Measurements from ENCODE around the gene MRC1. TPM values are rescaled to one million over a fixed set of nuclear protein-coding genes. Genes with fewer than 3 reads are reported as not detected.

The MRC1 gene
- total RNA-seq, 1 experiment from 2014 or later, result 0.05 TPM

DNA sequence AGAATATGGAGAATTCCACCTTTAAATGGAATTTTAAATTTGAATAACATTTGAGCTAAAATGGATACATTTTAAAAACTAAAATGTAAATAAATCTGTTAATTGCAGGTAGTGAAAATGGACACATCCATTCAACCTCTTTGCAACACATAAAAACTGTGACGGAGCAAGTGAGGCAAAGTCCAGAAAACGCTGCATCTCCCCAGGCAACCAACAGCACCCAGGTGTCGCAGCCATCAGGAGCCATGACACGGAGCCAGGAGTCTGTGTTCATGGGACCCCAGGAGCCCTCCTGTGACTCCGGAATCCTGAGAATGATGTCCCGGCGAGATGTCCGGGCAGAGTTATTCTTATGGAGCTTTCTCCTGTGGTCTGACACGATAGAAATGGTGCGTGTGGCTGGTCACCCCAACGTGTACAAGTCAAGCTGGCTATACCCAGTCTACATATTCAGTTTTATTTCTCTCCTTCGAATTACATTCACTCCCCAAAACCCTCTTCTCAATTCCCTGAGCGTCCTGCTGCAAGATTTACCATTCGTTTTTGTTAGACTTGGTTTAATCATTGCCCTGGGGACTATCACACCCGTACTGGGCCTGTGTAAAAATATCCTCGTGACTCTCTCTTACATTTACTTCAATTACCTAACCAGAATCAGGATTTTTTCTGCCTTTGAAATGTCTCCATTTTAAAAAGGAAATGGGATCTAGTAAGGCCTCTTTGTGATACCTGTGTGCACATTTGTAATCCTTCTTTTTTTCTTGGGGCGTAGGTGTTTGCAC, 13.1 kb upstream of the MRC1 start:
- Mint-ChIP-seq H3K36me3 (ENCODE audit: insufficient read depth, unreplicated experiment) (peaks cover 4% of the 10 kb centered on the region), H3K27ac (ENCODE audit: unreplicated experiment) (no peak overlapping the region), H3K9me3 (ENCODE audit: unreplicated experiment) (no peaks in the 10 kb centered on the region), H3K4me1 (ENCODE audit: low read depth, unreplicated experiment) (peaks cover 27% of the 10 kb centered on the region), H3K27me3 (ENCODE audit: insufficient read depth, unreplicated experiment) (no peaks in the 10 kb centered on the region), H3K4me3 (ENCODE audit: unreplicated experiment) (no peak overlapping the region)
- POLR2A ChIA-PET, result no interaction called here
- peaks cover 34% of the 10 kb centered on the region for H3K4me1 ChIP-seq
- H3K4me3 ChIP-seq (ENCODE audit: low read depth, low read length), result no peak overlapping the region
- DNase-seq, result no peak
- intact Hi-C loops (cut with micrococcal nuclease; ENCODE audit: unreplicated experiment), result no loop called here
- no TSS peak for BruUV-seq (replicated peaks)
- H3K27me3 ChIP-seq (replicated peaks; ENCODE audit: control insufficient read depth, insufficient read depth, low read length), result no peaks in the 10 kb centered on the region
- TF ChIP-seq, protein P1, sequence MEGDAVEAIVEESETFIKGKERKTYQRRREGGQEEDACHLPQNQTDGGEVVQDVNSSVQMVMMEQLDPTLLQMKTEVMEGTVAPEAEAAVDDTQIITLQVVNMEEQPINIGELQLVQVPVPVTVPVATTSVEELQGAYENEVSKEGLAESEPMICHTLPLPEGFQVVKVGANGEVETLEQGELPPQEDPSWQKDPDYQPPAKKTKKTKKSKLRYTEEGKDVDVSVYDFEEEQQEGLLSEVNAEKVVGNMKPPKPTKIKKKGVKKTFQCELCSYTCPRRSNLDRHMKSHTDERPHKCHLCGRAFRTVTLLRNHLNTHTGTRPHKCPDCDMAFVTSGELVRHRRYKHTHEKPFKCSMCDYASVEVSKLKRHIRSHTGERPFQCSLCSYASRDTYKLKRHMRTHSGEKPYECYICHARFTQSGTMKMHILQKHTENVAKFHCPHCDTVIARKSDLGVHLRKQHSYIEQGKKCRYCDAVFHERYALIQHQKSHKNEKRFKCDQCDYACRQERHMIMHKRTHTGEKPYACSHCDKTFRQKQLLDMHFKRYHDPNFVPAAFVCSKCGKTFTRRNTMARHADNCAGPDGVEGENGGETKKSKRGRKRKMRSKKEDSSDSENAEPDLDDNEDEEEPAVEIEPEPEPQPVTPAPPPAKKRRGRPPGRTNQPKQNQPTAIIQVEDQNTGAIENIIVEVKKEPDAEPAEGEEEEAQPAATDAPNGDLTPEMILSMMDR (IDR thresholded peaks at IDR 0.05; ENCODE audit: insufficient read depth in 1 of 2, low read depth in 1 of 2, low read length in 1 of 2, severe bottlenecking in 1 of 2, unreplicated experiment in 1 of 2), result no peak
- CTCF ChIA-PET, result no interaction called here
- no peaks in the 10 kb centered on the region; the same call in none of the 2 replicates for H3K36me3 ChIP-seq (ENCODE audit: control insufficient read depth, insufficient read depth, low read length)
- H3K9me3 ChIP-seq, result peaks cover 4% of the 10 kb centered on the region

DNA sequence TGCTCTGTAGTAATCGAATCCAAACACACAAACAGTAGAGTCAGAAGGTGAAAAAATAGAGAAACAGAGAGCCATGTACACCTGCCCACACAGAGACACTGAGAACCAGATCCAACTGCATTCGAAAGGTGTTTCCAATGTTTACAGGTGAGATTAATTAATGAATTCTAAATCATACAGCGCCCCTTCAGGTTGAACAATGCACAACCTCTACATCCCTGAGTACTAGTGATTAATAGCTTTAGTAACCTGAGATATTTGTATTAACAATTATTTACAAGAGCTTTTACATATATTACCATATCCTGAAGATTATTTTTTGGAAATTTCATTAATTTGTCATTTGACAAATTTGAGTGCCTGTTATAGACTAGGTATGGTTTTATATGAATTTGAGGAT, 7.6 kb upstream of the MRC1 start:
- Histone ChIP-seq H3K4me1 (no peaks in the 10 kb centered on the region), H3K27me3 (replicated peaks; ENCODE audit: control insufficient read depth, insufficient read depth, low read length) (no peaks in the 10 kb centered on the region), H3K4me3 (ENCODE audit: low read depth, low read length) (no peak overlapping the region), H3K9me3 (peaks cover 4% of the 10 kb centered on the region), H3K36me3 (ENCODE audit: control insufficient read depth, insufficient read depth, low read length) (no peaks in the 10 kb centered on the region; the same call in 1 of the 2 replicates)
- TF ChIP-seq, protein P1 (IDR thresholded peaks at IDR 0.05; ENCODE audit: insufficient read depth in 1 of 2, low read depth in 1 of 2, low read length in 1 of 2, severe bottlenecking in 1 of 2, unreplicated experiment in 1 of 2), result no peak
- BruUV-seq (replicated peaks), result no TSS peak
- POLR2A ChIA-PET, result no interaction called here
- no peak overlapping the region for H3K27ac Mint-ChIP-seq (ENCODE audit: unreplicated experiment)
- no peaks in the 10 kb centered on the region for H3K27me3 Mint-ChIP-seq (ENCODE audit: insufficient read depth, unreplicated experiment)
- DNase-seq, result no peak
- no peaks in the 10 kb centered on the region for H3K9me3 Mint-ChIP-seq (ENCODE audit: unreplicated experiment)
- no peaks in the 10 kb centered on the region for H3K4me1 Mint-ChIP-seq (ENCODE audit: low read depth, unreplicated experiment)
- intact Hi-C loops (cut with micrococcal nuclease; ENCODE audit: unreplicated experiment), result no loop called here
- no peak overlapping the region for H3K4me3 Mint-ChIP-seq (ENCODE audit: unreplicated experiment)
- no peaks in the 10 kb centered on the region for H3K36me3 Mint-ChIP-seq (ENCODE audit: insufficient read depth, unreplicated experiment)
- CTCF ChIA-PET, result interaction anchor here (0.6 to 1.3 kb wide), 4 partner anchors 18 to 921 kb away, joined by 3 read pairs; partner anchors contain the start of gene STAM

DNA sequence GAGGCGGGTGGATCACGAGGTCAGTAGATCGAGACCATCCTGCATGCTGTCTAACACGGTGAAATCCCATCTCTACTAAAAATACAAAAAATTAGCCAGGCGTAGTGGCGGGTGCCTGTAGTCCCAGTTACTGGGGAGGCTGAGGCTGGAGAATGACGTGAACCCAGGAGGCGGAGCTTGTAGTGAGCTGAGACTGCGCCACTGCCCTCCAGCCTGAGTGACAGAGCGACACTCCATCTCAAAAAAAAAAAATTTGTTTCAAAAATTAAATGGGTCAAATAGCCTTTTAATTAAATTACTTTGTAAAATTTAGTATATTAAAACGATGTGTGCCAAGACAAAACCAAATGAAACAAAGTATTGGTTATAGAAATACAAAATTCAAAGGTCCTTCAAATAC, 6.8 kb upstream of the MRC1 start:
- no peaks in the 10 kb centered on the region for H3K4me1 Mint-ChIP-seq (ENCODE audit: low read depth, unreplicated experiment)
- H3K36me3 Mint-ChIP-seq (ENCODE audit: insufficient read depth, unreplicated experiment), result no peaks in the 10 kb centered on the region
- BruUV-seq (replicated peaks), result no TSS peak
- H3K36me3 ChIP-seq (ENCODE audit: control insufficient read depth, insufficient read depth, low read length), result no peaks in the 10 kb centered on the region; the same call in 1 of the 2 replicates
- no peaks in the 10 kb centered on the region for H3K9me3 ChIP-seq
- POLR2A ChIA-PET, result no interaction called here
- H3K27me3 ChIP-seq (replicated peaks; ENCODE audit: control insufficient read depth, insufficient read depth, low read length), result no peaks in the 10 kb centered on the region
- TF ChIP-seq, protein P1 (IDR thresholded peaks at IDR 0.05; ENCODE audit: insufficient read depth in 1 of 2, low read depth in 1 of 2, low read length in 1 of 2, severe bottlenecking in 1 of 2, unreplicated experiment in 1 of 2), result no peak
- CTCF ChIA-PET, result no interaction called here
- no peaks in the 10 kb centered on the region for H3K4me1 ChIP-seq
- H3K27me3 Mint-ChIP-seq (ENCODE audit: insufficient read depth, unreplicated experiment), result no peaks in the 10 kb centered on the region
- DNase-seq, result no peak
- H3K4me3 ChIP-seq (ENCODE audit: low read depth, low read length), result no peak overlapping the region
- no peak overlapping the region for H3K4me3 Mint-ChIP-seq (ENCODE audit: unreplicated experiment)
- no peaks in the 10 kb centered on the region for H3K9me3 Mint-ChIP-seq (ENCODE audit: unreplicated experiment)
- intact Hi-C loops (cut with micrococcal nuclease; ENCODE audit: unreplicated experiment), result no loop called here
- no peak overlapping the region for H3K27ac Mint-ChIP-seq (ENCODE audit: unreplicated experiment)
